ENCODE measurements around the gene EXOC8.
"Not testable (repeated sequence)": the region's sequence is repeated elsewhere in the genome, so short reads cannot be mapped to it uniquely, and the experiment has no call there.

The EXOC8 gene

DNA sequence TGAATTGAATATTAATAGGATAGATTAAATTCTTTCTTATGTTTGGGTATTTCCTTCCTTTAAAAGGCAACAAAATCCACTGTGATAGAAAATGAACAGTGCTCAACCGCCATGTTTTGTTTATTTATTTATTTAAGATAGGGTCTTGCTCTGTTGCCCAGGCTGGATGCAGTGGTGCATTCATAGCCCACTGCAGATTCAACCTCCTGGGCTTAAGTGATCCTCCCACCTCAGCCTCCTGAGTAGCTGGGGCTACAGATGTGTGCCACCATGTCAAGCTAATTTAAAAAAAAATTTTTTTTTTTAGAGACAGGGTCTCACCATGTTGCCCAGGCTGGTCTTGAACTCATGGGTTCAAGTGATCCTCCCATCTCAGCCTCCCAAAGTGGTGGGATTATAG, 11.2 kb upstream of the EXOC8 start:
- not testable (repeated sequence) for DNase-seq

DNA sequence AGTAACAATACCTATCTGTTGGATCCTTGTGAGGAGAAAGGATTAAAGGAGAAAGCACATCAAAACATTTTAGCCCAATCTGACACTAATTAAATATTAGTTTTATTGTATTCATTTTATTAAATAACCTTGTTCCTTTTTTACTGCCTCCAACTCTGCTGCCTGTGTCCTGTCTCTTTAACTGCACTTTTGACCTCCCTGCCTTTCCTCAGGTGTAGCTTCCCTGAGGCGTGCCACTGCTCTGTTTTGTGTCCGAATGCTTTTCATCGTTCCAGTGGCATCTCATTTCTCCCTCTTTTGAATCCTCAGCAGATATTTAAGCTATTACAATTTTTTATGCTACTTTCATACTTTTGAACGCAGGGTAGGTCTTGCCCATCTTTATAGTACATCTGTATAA, 10.8 kb upstream of the EXOC8 start:
- DNase-seq: no peak

DNA sequence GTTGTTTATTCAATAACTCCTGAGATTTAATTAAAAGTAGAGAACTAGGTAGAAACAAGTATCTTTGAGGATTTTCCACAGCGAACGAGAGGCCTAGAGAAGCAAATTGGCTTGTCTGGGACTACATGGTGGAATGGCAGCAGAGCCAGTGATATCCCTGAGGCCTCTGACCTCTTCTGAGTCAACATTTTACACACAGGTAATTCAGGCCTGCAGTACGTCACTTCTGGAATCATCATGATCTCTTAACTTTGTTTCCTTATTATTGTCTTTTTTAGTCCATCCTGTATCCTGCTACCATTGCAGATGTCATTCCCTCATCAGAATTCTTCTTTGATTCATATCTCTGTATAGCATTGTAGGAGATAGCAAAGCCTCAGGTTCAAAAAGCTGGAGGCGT, 10.3 kb upstream of the EXOC8 start:
- DNase-seq: no peak

DNA sequence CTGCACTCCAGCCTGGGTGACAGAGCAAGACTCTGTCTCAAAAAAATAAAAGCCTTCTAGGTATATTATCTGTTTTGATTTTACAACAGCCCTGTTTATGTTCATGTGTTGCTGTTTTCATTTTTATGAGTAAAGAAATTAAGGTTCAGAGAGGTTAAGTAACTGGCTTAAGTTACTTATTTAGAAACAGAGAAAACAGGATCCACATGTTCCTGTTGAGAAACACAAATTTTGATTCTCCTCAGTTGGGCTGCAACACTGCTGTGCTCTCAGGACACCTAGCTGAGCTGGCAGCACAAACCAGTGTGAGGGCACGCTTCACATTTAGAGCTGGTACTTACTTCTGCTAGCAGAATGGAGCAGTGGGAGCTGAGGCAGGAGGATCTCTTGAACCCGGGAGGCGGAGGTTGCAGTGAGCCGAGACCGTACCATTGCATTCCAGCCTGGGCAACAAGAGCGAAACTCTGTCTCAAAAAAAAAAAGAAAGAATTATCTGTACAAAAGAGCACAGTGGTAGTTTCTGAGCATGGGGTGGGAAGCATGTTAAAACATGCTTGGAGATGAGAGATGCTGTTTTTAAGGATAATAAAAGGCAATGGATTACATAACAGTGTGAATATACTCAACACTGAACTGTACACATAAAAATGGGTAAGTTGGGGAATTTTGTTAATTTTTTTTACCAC, 2.8 kb upstream of the EXOC8 start:
- no peak for DNase-seq

DNA sequence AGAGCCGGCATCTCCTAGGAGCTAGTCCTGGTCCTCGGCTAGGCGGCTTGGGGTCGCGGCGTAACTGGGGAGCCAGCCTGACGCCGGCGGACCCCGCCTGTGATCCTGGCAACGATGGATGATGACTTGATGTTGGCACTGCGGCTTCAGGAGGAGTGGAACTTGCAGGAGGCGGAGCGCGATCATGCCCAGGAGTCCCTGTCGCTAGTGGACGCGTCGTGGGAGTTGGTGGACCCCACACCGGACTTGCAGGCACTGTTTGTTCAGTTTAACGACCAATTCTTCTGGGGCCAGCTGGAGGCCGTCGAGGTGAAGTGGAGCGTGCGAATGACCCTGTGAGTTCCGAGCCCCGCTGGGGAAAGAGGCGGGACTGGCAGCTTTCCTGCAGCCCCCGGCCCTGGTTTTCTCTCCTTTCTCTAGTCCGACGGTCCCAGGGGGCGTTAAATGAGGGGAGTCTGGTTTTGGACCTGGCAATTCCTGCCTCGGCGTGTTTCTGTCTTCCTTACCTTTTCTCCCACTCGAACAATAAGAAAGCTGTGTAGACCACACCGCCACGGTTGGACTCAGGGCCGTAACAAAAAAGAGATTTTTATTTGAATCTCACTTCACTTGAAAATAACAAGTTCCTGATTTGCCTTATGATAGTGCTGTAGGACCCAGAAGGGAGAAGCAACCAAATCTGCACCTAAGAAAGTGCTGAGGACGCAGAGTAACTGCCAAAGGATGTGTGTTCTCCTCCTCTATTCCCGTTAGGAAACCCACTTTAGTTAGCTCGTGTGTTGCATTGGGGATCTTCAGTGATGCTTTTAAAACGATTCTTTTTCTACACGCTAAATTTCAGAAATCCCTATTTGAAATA, 847 bp upstream of the EXOC8 start, which contains the start of gene SPRTN:
SPRTN (plus strand) TSS at position 24 of the 859 bp plus-strand sequence; CDS start at position 115, 91 bp downstream.
- DNase-seq: no peak

DNA sequence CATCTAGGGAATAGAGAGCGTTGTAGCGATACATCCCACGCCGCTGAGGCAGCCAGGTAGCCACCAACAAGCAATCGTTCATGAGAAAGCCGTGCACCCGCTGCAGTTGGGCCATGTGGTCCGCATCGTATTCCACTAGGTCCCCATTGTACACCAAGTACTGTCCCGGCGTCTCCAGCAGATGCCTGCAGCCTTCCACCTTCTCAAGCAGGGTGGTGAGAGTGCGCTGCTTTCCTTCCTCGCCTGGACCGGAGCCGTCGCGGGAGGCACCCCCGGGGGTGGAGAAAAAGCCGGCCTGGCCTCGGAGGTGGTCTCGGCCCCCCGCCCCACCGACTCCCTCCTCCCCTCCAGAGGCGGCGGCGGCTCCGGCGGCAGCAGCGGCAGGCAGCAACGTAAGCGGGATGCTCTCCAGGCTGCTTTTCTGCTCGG, 595 bp downstream of the EXOC8 start:
- no peak for DNase-seq

DNA sequence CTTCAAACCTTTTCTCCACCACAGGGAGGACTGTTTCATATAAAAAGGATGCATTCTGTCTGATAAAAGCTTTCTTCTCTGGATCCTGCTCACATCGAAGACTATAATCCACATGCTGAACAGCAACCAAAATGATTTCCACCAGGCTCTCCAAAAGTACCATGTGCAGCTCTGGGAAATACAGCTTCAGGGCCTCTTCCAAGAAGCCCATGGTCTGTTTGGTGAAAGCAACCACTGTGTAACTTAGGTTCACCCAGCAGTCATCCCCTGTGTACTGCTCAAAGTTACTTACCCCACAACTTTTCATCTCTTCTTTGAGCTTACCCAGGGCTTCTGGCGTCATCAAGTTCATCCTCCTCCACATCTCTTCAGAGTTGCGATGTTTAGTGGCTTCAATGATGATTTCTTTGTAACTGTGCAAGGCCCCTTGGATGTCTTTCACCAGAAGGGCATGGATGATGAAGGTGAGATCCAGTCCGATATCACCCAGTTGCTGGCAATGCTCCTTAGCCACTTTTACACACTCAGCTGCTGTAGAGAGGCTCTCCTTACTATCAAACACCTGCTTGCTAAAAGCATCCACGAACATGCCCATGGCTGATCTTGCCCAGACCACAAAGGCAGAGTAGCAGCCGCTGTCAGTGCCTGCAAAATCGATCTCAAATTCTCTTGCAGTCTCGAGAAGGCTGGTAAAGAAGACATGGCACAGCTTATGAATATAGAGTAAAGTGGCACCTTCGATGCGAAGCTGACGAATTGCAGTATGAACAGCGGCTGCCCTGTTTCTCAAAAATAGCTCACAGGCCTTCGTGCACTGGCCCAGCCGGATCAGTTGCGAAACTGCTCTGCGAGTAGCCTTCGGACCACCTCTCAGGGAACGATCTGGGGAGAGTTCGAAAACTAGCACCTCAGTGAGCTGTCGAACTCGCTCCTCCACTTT, 1.7 kb downstream of the EXOC8 start:
- no peak for DNase-seq

DNA sequence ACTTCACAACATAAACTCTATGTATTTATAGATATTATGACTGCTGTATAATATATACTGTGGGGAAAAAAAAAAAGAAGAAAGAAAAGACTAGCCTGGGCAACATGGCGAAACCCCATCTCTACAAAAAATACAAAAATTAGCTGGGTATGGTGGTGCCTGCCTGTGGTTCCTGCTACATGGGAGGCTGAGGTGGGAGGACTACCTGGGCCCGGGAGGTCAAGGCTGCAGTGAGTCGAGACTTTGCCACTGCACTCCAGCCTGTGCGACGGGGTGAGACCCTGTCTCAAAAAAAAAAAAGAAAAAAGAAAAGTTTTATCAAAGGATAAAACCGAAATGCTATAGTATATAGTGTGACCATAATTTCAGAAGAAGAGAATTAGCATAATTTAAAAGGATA, 2.7 kb downstream of the EXOC8 start:
- no peak for DNase-seq

DNA sequence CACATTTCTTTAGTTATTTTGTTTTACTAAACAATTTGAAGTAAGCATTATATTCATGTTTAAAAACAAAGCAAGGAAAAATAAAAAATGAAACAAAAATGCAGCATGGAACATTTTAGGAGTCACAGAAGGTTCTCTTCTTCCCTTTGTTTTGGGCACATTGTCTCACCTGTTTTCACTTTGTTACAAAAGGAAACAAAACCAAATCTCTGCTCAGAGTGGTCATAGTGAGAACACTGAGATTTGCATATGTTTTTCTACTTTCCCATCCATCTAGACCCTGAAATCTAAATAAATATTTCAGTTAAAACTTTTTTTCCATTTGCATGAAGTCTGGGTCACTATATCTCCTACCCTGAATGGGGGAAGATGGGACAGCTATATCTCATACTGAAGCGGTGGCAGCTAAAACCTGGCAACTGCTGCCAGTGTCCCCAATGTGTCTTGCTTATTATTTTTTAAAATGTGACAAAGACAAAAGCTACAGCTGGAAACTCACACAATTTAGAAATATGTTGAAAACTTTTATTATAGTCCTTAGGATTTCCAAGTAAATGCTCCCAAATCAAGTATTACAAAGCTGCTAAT, 3.5 kb downstream of the EXOC8 start:
- DNase-seq: no peak

DNA sequence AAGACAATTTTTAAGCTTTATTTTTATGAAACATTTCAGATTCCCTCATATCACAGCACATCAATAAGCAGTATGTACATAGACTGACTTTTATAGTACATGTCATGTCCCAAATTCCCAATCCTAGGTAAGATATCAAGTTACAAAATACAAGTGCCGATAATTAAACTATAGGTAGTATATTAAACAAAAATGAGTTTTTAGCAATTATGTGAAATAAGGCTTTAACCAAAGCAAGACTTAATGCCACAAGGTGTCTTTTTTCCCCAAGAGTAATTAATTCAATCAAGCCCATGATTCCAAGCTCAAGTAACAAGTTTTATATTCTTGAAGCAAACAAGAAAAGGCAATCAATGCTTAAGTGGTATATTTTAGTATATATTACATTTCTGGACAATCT, 4.9 kb downstream of the EXOC8 start:
- no peak for DNase-seq

DNA sequence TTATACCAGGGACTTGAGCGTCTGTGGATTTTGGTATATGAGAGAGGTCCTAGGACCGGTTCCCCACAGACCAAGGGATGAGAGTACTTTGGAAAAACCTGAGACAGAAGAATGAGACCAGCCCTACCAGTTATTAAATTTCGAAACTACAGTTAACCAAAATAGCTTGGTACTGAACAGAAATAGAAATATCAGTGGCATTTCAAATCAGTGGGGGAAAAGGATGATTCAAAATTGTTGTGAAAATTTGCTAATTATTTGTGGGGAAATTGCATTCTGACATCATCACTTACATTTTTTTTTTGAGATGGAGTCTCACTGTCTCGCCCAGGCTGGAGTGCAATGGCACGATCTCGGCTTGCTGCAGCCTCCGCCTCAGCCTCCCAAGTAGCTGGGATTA, 8.2 kb downstream of the EXOC8 start:
- DNase-seq: no peak

DNA sequence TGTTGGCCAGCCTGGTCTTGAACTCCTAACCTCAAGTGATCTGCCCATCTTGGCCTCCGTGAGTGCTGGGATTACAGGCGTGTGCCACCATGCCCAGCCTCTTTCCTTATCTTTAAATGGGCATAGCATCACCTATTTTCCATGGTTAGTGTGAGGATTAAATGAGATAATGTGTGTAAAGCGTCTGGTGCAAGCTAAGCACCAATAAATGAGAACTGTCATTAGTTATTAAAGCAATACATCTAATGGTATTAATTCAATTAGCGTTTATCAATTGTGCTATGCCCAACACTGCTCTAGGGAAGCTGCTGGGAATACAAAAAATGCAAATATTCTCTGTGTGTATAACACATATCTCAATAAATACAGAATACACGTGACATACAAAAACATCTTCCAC, 10.0 kb downstream of the EXOC8 start:
- no peak for DNase-seq

DNA sequence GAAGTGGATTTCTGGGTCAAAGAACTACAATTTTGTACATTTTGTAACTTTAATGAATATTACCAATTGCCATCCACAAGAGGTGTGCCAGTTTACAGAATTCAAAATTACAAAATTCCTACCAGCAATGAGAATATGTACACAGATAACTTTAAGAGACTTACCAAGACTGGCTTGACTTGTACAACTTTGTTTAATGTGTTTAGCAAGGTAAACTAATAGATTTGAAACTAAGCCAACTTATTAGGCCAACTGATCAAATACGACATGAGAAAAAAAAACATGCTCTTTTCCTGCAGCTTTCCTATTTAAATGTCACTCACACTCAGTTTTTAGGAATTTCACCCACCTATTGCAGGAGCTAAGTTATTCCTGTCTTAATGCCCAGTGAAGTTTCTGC, 11.4 kb downstream of the EXOC8 start:
- no peak for DNase-seq

DNA sequence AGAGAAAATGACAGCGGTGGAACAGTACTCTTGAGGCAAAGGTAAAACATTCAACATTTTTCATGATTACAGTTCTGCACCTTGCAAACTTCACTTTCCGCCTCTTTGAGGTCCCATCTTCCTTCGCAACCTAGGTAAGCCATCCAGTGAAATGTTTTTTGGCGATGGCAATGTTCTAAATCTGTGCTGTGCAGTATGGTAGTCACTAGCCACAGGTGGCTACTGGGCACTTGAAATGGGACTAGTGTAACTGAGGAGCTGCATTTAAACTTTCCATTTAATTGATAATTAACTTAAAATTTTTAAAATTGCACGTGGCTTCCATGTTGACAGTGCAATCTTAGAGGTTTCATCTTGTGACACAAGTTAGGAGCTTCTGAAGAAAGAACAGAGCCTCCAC, 13.0 kb downstream of the EXOC8 start:
- DNase-seq: no peak

DNA sequence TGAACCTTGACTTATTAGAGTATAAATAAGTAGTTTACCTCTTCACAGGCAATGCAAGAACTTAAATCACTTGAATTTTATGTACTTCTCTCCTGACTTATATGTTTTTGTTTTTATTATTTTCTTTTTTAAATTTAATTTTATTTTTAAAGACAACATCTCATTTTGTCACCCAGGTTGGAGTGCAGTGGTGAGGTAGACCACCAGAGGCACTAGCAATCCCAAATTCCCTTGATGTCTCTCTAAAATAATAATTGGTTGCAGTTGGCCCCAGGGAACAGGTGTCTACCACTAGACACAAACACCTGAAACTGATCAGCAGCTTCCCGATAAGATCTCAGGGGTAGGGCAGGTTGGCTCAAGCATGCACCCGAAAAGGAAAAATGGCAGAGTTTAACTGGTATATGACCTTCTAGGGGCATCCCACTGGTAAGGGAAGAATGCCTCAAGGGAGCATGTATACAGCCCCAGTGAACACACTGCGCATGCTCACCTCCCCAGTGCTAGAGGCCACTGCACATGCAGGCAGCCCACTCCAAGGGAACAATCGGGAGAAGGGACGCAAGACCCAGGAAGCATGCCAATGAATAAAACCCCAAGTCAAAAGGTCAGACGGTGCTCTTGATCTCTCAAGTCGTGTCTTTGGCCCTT, 14.6 kb downstream of the EXOC8 start:
- no peak for DNase-seq

DNA sequence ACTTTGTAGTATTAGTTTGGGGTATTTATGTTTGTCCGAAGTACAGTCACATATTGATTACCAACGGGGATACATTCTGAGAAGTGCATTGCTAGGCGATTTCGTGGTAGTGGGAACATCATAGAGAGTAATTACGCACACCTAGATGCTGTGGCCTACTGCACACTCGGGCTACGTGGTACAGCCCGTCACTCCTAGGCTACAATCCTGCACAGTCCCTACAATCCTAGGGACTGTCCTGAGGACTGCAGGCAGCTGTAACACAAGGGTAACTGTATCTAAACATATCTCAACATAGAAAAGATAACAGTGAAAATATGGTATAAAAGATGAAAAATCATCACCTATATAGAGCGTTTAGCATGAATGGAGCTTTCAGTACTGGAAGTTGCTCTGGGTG, 18.6 kb downstream of the EXOC8 start:
- no peak for DNase-seq

DNA sequence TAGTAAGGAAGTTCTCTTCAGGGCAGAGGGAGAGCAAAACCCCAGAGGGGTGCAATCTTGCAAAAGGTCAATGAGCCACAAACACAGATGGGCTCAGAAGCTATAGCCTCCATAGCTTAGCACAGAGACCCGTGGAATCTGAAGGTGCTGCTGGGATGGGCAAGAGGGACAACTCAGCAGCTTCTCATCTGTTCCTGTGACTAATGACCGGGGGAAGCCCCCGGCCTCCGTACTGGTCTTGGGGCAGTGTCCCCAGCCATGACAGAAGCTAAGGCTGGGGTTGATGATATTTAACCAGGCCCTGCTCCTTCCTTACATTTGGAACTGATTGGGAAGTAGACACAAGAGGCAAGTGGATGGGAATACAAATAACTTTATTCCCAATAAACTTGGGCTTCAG, 19.1 kb downstream of the EXOC8 start:
- no peak for DNase-seq

DNA sequence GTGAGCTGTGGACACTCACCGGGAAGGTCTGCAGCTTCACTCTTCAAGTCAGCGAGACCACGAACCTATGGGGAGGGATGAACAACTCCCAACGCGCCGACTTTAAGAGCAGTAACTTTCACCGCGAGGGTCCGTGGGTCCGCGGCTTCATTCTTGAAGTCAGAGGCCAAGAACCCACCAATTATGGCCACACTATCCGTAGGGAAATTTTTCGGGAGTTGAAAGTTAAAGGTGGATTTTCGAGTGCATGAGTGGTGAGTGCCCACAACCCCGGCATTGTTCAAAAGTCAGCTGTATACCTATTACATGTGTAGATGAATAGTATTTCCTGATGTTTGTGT, 19.7 kb downstream of the EXOC8 start:
- DNase-seq: no peak

DNA sequence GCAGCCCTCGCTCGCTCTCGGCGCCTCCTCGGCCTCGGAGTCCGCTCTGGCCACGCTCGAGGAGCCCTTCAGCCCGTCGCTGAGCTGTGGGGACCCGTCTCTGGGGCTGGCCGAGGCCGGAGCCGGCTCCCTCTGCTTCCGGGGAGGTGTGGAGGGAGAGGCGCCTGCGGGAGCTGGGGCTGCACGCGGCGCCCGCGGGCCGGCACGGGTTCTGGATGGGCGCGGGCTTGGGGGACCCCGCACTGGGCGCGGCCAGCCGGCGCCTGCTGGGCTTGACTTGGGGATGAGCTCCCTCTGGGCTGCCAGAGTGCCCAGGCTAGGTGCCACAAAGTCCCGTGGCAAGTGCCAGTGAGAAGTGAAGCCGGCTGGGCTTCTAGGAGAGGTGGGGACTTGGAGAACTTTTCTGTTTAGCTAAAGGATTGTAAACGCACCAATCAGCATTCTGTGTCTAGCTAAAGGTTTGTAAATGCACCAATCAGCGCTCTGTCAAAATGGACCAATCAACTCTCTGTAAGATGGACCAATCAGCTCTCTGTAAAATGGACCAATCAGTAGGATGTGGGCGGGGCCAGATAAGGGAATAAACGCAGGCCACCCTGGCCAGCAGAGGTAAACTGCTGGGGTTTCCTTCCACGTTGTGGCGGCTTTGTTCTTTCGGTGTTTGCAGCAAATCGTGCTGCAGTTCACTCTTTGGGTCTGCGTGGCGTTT, 20.2 kb downstream of the EXOC8 start:
- no peak for DNase-seq

DNA sequence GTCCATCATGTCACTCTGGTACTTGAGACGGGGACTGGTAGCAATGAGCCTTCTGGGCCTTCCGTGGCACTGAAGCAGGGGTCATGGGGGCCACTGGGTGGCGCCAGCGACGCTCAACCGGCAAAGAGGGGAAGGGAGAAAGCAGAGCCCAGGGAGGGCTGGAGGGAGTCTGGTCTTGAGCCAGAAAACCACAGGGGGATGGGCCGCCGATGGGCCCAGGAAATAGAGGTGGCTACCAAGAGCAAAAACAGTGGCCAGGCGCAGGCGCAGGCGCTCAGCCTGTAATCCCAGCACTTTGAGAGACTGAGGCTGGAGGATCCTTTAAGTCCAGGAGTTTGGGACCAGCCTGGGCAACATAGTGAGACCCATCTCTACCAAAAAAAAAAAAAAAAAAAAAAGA, 21.8 kb downstream of the EXOC8 start:
- peak; percentile 4 for DNase-seq

DNA sequence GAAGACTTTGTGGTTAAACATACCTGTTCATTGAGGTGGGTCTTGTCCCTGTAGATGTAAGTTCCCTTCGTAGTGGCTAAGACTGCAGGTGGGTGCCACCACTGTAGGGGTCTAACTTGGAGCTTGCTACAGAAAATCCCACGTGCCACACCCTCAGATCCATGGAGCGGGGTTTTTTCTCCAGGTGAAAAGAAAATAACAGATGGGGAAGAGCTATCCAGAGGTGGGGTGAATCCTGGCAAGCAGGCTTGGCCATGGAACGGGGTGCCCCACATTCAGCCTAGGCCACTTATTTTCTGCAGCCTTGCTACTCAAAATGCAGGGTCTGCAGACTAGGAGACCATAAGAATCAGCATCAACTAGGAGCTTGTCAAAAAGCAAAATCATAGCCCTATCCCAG, 24.0 kb downstream of the EXOC8 start:
- DNase-seq: no peak

DNA sequence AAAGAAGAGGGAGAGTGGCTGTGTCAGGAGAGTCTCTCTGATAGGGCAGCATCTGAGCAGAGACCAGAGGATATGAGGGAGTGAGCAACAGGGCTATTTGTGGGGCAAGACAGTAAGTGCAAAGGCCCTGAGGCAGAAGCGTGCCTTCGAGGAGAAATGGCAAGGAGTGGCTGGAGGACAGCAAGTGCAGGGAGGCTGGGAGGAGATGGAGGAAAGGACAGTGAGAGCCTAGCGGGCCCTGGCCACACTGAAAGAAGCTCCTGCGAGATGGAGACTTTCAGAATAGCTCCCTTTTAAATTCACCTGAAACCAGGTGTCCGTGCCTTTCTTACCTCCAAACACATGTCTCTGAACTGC, 25.2 kb downstream of the EXOC8 start:
- no peak for DNase-seq

All from NCI-H345 (cell line).